ENCODE results near the gene COL6A1.

The COL6A1 gene

DNA sequence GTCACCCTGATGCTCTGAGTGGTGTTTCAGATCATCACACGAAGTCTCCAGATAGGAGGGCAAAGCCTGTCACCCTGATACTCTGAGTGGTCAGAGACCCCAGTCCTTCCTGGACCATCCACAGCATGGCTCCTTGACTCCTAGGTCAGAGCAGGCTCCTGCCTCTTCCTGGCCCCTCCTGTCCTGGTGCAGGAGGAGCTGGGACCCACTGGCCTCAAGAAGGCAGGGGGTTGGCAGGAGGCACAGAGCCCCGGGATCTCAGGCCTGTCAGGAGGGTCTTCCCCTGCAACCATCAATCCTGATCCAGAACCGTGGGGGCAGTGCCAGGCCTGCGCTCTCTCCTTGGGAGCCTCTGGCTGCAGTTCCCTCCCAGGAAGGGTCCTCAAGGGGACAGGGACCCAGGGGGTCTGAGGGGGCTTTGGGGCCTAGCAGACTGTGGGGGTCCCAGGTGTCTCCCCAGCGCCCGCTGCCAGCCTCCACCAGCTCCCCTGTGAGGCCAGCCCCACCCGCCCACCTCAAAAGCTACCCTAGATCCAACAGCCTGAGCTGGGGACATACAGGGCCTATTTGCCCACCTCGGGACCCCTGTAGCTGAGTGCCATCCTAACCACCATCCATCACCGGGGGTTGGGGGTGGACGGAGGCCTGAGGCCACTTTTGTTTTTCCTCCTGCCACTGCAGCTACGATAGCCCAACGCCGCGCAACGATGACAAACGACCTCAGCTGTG is 27.5 kb downstream of the COL6A1 start:
- no peak for DNase-seq

DNA sequence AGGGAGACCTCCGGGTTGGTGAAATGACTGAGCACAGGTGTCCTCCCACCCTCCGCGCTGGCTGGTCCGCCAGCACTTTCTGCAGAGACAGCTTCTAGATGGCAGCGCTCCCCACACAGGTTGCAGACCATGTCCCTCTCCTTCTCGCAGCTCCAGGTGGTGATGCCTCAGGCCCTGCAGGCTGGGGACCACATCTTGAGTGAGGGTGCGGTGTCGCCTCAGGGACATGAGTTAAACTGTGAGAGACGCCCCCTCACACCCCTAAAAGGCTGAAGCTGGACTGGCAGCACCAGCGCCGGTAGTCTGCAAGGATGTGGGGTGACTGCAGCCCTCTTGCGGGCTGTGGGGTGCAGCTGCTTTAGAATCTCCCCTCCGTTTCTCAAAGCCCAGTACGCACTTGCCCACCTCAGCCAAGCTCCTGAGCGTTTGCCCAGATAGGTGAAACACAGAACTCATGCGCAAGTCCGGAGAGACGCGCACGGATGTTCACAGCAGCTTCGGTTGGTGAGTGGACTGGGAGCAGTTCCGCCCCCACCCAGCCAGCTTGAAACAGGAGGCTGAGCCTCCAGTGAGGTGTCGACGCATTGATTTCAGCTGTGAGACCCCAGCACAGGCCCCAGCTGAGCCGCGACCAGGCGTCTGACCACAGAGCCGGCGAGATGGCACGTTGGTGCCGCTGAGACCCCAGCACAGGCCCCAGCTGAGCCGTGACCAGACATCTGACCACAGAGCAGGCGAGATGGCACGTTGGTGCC is 28.6 kb downstream of the COL6A1 start:
- no peak for DNase-seq

DNA sequence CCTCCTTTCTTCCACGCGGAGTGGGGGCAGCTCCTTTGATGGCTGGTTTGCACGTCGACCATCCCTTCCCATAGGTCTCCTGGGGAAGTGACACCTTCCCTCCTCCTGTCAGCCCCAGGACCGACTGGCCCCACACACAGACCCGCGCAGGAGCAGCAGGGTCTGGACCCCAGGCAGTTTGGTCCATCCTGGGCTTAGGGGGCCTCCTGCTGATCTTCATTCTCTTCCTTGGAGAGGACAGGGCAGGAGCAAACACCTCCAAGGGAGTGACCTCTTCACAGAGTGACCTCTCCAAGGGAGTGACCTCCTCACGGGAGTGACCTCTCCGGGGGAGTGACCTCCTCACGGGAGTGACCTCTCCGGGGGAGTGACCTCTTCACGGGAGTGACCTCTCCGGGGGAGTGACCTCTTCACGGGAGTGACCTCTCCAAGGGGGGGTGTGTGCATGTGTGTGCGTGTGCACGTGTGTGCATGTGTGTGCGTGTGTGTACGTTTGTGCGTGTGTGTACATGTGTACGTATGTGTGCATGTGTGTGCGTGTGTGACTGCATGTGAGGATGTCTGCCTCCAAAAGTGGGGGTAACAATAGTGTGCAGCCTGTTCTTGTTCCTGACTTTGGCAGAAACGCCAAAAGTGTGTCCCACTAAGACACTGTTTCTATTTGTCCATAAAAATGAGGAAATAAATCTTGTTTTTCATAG is 29.8 kb downstream of the COL6A1 start:
- DNase-seq, result no peak

DNA sequence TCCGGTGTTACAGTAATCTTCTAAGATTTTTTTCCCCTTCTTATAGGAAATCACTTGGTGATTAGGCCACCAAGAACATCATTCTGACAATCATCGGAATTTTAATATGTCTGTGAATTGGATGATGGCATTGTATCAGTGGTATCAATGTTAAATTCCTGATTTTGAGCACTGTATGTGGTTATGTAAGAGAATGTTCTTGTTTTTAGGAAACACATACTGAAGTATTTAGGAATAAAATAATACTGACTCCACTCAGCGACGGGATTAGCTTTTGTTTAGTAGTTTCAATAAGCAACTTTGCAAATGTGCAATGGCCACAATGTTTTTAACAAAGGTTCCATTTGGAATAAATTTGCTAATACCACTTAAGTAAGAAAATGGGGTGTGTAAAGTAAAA is 30.6 kb downstream of the COL6A1 start:
- DNase-seq, result no peak

DNA sequence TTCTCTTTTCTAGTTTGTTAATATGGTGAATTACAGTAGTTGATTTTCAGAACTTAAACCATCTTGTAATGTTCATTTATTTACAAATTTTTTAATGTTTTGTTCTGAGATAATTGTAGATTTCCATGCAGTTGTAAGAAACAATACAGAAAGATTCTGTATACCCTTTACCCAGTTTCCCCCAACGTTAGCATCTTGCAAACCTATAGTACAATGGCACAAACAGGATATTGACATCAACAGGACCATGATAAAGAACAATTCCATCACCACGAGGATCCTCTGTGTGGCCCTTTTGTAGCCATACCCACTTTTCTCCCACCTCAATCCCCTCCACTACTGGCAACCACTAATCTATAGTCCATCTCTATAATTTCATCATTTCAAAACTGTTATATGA is 33.3 kb downstream of the COL6A1 start:
- DNase-seq, result no peak

DNA sequence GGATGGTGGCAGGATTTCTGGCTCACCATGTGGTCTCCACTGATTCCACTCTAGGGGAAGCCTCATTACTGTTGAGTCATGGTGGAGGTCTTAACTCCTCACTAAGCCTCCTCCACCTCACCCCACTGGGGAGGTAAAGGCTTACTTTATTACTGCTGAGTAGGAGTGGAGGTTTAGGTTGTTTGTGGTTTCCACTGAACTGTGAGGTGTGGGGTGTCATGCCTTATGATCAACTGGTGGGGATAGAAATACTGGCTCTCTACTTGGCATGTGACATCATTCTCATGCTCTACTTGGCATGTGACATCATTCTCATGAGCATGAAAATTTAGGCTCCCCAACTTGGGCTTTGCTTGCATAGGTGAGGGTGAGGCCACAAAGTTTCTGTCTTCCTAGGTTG is 35.6 kb downstream of the COL6A1 start:
- no peak for DNase-seq

DNA sequence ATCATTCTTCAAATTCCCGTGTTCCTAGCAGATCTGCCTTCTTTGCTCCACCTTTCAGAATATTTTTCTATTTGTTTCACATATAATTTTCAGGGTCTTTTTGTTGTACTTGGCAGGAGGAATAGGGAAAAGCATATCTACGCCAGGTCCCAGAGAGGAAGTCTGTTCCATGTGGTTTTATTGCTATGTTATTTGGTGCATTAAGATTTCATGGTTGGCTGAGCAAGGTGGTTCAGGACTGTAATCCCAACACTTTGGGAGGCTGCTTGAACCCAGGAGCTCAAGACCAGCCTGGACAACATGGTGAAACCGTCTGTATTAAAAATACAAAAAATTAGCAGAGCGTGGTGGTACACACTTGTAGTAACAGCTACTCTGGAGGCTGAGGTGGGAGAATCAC is 36.1 kb downstream of the COL6A1 start:
- no peak for DNase-seq

DNA sequence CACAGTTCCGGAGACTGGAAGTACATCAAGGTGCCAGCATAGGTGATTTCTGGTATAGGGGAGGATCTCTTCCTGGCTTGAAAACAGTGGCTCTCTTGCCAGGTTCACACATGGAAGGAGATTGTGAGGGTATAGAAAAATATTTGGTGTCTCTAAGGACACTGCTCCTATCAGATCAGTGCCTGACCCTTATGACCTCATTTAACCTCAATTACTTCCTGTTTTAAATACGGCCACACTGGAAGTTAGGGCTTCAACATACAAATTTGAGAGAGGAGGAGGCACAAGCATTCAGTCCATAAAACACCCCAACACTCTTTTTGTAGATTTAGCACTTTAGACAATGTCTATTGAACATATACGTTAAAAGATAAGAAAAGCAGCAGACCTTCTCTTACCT is 37.0 kb downstream of the COL6A1 start:
- DNase-seq, result no peak

DNA sequence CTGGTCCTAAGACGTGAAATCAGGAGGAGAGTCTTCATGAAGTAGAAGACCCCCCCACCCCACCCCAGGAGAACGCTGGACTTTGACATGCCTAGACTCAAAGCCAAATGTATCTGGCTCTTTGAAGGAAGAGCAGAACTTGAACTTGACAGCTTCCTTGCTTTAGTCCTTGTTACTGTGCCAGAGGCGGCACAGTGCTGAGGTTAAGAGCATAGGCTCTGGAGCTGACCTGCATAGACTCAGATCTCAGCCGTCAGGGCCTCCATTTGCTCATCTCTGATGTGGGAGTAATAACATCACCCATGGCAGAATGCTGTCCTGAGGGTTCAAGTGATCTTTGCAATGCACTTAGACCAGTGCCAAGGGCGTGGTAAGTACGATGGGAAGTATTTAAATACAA is 39.0 kb downstream of the COL6A1 start:
- DNase-seq, result no peak

DNA sequence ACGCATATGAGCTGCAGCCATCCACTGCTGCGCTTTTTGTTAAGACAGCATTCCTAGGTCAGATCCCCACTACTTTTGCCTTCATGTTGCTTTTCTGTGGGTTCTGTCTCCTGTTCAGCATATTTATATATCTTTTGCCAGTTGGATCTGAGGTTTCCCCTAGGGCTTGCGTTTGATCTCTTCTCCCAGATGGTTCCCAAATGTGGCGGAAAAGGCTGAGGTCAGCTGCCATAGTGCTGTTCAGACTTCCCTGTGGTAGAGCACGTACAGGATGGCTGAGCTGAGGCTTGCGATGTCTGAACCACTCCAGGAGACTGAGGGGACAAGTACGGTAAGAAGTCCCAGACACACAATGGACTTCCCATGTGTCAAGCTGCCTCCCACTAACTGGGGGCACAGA is 39.8 kb downstream of the COL6A1 start:
- no peak for DNase-seq

DNA sequence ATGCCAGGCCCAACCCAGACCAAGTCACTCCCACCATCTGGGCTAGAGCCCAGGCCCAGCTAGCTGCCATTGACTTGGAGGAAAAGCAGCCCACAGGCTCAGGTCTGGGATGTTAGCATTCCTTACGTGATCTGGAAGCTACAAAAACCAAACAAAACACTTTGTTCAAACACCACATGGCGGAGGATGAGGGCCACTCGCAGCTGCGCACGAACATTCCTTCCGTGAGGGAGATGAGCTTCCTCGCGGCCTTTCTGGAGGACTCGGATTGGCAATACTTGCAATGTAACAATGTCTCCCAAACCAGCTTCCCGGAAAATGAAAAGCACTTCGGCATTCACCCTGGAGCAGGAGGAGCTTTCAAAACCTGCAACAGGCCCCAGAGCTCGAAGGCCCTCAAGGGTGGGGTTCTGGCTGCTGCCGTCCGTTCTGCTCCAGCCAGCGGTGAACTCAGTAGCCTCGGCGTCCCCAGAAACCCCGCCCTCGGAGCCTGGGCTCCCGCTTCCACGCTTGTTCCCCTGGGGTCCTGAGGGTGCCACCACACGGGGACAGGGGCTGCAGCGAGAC is 40.5 kb downstream of the COL6A1 start:
- no peak for DNase-seq

DNA sequence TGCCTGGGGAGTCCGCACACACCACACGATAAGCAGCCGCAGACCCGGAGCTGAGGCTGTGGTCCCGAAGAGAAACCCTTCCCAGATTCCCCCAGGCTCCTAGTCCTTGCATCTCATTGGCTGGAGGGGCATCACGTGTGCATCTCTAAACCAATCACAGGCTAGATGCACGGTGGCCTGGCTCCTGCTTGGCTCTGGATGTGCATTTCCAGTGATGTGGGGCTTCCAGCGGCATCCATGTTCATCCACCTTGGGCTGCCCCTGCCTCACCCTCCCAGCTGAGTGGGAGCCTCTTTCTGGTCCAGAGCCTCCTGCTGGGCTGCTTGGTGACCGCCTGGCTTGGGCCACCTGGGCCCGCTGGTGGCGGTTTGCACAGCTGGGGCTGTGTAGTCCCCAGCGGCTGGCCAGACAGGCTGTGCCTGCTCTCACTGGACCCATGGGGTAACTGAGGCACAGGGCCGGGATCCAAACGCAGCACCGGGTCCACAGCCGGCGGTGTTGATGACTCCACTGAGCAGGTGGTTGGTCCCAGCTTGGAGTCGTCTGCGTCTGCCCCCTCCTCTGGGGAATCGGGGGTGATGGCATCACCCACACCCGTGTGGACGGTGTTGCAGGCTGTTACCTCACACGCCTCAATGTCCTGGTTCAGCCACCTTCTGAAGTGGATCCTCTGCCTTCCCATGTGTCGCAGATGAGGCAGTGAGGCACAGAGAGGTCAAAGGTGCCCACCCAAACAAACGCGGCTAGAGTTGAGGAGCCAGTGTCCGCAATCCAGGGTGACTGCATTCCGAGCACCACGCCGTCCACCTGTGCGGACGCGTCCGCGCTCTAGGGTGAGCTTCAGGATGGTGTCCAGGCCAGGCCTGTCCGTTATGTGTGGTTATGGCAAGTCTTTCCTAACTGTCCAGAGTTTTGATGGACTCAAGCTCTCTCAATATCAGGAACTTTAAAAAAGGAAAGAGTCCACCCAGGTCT is 41.3 kb downstream of the COL6A1 start:
- no peak for DNase-seq

DNA sequence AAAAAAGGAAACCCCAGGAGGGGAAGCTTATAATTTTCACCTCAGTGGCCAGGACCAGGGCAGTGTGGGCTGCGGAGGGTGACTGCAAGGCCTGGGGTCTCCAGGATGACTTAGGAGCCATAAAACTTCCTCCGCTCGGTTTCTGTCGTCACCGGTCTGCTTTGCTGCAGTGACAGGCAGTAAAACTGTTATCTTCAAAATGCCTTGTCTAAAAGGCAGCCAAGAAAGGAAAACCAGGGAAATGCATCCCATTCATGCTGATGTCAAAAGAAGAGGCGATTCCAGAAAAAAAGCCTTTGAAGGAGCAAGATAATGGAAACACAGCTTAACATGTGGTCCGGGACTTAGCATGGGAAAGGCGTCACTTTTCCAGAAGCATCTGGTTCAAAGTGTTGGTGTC is 42.0 kb downstream of the COL6A1 start:
- no peak for DNase-seq

DNA sequence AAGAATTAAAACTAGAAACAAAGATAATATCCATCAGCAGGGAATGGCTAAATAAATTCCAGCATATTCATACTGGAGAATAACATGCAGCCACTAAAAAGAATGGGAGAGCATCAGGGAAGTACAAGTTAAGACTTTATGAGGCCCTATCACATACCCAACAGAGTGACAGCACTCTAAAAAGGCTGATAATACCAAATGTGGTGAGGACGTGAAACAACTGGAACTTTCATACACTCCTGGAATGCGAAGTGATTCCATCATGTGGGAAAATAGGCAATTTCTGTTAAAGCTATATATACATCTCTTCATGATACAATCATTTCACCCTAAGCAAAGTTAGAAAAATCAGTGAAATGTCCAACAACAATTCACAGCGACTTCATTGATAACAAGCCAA is 42.6 kb downstream of the COL6A1 start:
- no peak for DNase-seq

DNA sequence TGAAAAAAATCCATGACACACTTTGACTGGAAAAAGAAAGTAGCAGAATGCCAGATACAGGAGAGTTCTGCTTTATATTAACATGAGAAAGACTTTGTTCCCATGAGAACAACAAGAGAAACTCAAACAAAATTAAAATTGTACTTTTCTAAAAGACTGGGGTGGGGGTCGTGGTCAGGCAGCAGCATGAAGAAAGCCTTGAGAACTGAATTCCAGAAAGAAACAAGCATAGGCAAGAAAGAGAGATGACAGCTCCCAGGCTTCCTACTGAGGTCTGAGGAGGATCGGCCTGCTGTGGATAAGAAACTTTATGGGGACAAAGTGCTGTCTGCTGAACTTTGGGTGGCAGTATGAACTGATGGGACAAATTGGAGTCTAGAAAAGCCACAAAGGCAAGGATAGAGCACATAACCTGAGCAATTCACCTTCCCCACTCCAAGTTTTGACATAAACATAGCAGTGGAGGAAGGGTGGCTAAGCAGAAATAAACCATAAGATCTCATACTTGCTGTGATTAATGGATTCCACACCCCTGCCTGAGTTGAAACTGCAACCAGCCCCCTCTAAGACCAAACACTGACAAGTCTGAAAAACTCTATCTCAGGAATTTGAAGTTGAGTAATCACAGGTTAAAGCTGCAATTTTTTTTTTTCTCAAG is 43.7 kb downstream of the COL6A1 start:
- DNase-seq, result no peak

DNA sequence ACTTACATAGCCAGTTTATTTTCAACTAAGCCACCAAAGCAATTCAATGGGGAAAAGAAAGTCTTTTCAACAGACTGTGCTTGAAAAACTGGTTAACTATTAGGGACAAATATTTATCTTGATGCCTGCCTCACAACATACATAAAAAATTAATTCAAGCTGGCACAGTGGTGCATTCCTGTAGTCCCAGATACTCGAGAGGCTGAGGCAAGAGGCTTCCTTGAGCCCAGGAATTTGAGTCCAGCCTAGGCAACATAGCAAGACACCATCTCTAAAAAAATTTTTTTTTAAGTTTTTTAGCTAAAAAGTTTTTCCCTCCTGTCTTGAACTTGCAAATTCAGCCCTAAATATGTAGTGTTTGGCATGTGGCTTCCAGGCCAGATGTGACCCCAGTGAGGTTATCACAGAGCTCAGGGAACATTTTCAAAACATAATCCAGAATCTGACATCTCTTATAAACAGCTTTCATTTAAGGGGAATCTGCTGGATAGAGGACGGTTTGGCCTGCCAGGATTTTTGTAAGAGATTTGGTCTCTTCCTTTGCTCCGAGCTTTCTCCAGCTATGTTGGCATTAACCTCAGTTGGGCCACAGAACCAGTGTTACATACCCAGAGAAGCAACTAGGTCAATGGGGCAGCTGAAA is 46.4 kb downstream of the COL6A1 start:
- DNase-seq, result no peak

DNA sequence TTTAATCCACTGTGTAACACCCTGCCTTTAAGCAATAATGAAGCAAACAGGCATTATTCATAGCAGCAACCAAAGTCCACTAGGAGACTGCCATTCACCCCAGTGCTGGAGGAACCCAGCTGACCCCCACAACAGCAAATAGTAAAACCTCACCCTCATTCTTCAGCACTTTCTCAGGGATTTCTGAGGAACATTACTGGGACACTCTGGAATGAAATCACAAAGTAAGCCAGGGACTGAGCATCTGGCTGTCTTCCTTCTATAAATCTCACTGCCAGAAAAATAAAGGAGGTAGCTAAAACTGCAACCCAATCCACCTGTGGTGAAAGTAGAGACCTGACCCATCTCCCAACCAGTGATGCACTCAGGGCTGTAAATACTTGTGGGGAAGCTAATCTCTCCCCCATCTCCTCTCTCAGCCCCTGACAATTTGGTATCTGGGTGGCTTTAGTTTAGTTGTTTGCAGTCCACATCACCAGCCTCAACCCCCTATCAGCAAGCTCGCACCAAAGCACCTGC is 47.1 kb downstream of the COL6A1 start:
- no peak for DNase-seq

DNA sequence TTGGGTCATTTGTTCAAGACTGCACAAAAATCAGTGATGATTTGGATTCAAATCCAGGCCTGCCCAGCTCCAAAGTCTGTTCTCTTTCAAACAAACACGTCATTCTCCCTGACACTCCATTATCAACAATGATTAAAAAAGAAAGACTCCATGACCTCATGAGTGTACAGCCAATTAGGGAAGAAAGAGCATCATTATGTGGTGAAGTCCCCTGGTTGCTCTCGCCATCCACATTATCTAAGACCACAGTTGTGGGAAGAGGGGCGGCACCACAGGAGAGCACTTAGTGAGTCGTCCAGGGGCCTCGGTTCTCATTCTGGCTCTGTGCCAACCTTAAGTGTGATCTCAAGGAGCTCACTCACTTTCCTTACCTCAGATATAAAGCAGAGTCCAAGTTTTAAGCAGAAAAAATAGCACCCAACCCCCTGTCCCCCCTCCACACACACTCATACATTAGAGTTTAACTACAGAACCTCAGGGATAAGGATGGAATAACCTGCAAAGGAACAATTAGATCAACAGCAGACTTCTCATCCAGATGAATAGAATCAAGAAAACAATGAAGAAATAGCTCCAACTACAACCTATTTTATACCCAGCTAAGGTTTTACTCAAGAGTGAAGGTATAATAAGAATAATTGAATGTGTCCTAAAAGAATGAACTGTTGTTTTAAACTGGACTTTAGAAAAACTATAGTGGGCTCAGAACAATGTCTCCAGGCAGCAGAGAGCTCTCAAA is 47.8 kb downstream of the COL6A1 start:
- no peak for DNase-seq

DNA sequence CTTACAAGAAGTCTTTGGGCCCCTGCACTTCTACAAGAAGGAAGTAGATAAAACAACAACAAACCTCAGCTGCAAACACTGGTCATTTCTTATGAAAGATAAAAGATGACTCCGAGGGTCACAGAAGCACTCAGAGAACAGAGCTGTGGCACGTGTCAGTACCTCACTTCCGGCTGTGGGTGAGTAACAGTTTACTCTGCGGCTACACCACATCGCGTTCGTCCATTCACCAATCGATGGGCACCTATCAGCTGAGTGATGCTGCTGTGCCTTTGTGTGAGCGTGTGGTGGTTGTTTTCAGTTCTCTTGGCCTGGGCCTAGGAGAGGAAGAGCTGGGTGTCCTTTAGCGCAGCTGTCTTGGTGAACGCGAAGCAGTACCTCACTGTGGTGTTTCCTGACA is 49.9 kb downstream of the COL6A1 start:
- DNase-seq, result no peak

DNA sequence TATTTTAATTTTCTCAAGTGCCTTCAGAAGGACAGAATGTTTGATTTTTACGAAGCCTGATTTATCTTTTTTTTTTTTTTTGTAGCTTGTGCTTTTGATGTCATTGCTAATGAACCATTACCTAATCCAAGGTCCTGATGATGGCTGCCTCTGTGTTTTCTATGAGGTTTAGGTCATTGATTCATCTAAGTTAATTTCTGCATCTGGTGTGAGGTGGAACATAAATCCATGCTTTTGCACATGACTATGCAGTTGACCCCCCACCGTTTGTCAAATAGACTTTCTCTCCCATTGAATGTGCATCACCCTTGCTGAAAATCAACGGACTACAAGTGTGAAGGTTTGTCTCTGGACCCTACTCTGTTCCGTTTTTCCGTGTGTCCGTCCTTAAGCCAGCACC is 50.5 kb downstream of the COL6A1 start:
- DNase-seq, result no peak
